PC-9 (cell line): ENCODE results near the gene MADD.

Source experiments
- EZH2 ChIP-seq: fragments of 200-600 bp; sonication (generic); IDR thresholded peaks from 2 replicates; pipeline ENCODE4 v1.8.0; 2017; ENCODE audit warnings: antibody characterized with exemption, low read depth
- TF ChIP-seq, protein P1 (sequence below): fragments of 200-600 bp; sonication (generic); conservative IDR thresholded peaks from 2 replicates; pipeline ENCODE4 v1.6.1; 2017; ENCODE audit warnings: mixed run types, antibody characterized with exemption, mild to moderate bottlenecking, moderate library complexity

- no peak for TF ChIP-seq EZH2
- TF ChIP-seq, protein P1, sequence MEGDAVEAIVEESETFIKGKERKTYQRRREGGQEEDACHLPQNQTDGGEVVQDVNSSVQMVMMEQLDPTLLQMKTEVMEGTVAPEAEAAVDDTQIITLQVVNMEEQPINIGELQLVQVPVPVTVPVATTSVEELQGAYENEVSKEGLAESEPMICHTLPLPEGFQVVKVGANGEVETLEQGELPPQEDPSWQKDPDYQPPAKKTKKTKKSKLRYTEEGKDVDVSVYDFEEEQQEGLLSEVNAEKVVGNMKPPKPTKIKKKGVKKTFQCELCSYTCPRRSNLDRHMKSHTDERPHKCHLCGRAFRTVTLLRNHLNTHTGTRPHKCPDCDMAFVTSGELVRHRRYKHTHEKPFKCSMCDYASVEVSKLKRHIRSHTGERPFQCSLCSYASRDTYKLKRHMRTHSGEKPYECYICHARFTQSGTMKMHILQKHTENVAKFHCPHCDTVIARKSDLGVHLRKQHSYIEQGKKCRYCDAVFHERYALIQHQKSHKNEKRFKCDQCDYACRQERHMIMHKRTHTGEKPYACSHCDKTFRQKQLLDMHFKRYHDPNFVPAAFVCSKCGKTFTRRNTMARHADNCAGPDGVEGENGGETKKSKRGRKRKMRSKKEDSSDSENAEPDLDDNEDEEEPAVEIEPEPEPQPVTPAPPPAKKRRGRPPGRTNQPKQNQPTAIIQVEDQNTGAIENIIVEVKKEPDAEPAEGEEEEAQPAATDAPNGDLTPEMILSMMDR: no peak
These were observed 38.3 kb downstream of the MADD start for GRCh38 chr11:47308050-47308823.
